Right atrium auricular region (tissue), 2 donors: ENCODE measurements around the gene DENND10. TPM values are rescaled to one million over a fixed set of nuclear protein-coding genes. Genes with fewer than 3 reads are reported as not detected.
"Not testable (repeated sequence)": the region's sequence is repeated elsewhere in the genome, so short reads cannot be mapped to it uniquely, and the experiment has no call there.

ENCODE experiments used
- DNase-seq: peaks from one replicate; pipeline ENCODE4 v3.0.0-alpha.2; 2019; ENCODE audit warnings: low spot score
- H3K27ac ChIP-seq, 2 donors: fragments of 200-600 bp; sonication (generic); 1 replicate in 1 of 2; 2 replicates in 1 of 2; pipeline ENCODE4 v1.5.1; 2016 to 2019
- H3K27me3 ChIP-seq, 2 donors: fragments of 200-600 bp; sonication (generic); one replicate each; pipeline versions ENCODE4 v1.5.1 to v1.6.0; 2017 to 2019
- H3K36me3 ChIP-seq: fragments of 200-600 bp; sonication (generic); one replicate; pipeline ENCODE4 v1.5.1; 2016
- H3K4me1 ChIP-seq, 2 donors: fragments of 200-600 bp; sonication (generic); one replicate each; pipeline versions ENCODE4 v1.5.1 to v1.6.0; 2017 to 2019
- H3K4me3 ChIP-seq, 2 donors: fragments of 200-600 bp; sonication (generic); 1 replicate in 1 of 2; 2 replicates in 1 of 2; pipeline ENCODE4 v1.5.1; 2017 to 2019; ENCODE audit warnings: mild to moderate bottlenecking in 1 of 2, moderate library complexity in 1 of 2
- H3K9me3 ChIP-seq, 2 donors: fragments of 200-600 bp; sonication (generic); one replicate each; pipeline ENCODE4 v1.5.1; 2019
- total RNA-seq, 2 donors: library from RNA; depleted of rRNA; stranded (reverse); fragments of >200 nt; gene quantifications; one replicate each; pipeline ENCODE4 v1.1.0, GENCODE V29; 2016
- TF ChIP-seq, protein P1 (sequence below), 2 donors: fragments of 200-600 bp; sonication (generic); IDR thresholded peaks; one replicate each; pipeline ENCODE4 v1.5.1; 2019; ENCODE audit warnings: antibody characterized with exemption in 2 of 2

Gene DENND10
- total RNA-seq, 2 donors from 2014 or later = 25.9 to 31.4 TPM

DNA sequence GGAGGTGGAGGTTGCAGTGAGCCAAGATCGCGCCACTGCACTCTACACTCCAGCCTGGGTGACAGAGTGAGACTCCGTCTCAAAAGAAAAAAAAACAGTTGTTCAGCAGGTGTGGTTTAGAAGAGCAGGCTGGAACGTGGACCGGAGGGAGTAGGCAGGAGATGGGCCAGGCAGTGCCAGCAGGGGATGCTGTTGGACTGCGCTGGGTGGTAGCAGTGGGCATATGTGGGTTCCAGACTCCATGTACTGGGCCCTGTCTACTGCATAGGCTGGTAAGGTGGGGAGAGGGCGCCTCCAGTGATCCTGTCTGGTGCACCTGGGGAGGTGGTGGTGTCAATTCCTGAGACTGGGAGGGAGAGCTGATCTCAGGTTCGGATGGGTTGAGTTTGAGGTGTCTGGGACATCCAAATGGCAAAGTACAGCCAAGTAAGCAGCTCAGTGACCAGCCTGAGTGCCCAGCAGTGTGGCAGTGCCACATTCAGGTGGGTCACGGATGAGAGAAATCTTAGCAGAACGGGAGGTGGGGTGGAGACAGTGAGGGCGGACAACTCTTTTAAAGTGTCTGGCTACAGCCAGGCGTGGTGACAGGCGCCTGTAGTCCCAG is 35.7 kb downstream of the DENND10 start:
- TF ChIP-seq, protein P1, sequence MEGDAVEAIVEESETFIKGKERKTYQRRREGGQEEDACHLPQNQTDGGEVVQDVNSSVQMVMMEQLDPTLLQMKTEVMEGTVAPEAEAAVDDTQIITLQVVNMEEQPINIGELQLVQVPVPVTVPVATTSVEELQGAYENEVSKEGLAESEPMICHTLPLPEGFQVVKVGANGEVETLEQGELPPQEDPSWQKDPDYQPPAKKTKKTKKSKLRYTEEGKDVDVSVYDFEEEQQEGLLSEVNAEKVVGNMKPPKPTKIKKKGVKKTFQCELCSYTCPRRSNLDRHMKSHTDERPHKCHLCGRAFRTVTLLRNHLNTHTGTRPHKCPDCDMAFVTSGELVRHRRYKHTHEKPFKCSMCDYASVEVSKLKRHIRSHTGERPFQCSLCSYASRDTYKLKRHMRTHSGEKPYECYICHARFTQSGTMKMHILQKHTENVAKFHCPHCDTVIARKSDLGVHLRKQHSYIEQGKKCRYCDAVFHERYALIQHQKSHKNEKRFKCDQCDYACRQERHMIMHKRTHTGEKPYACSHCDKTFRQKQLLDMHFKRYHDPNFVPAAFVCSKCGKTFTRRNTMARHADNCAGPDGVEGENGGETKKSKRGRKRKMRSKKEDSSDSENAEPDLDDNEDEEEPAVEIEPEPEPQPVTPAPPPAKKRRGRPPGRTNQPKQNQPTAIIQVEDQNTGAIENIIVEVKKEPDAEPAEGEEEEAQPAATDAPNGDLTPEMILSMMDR (IDR thresholded peaks at IDR 0.05) = peak in 1 of 2 donors; percentile 57
- Histone ChIP-seq H3K27ac (no peak overlapping the region), H3K36me3 (peaks cover 14% of the 10 kb centered on the region), H3K27me3 (no peaks in the 10 kb centered on the region), H3K9me3 (no peaks in the 10 kb centered on the region), H3K4me3 (no peak overlapping the region), H3K4me1 (no peaks in the 10 kb centered on the region)
- no peak for DNase-seq

DNA sequence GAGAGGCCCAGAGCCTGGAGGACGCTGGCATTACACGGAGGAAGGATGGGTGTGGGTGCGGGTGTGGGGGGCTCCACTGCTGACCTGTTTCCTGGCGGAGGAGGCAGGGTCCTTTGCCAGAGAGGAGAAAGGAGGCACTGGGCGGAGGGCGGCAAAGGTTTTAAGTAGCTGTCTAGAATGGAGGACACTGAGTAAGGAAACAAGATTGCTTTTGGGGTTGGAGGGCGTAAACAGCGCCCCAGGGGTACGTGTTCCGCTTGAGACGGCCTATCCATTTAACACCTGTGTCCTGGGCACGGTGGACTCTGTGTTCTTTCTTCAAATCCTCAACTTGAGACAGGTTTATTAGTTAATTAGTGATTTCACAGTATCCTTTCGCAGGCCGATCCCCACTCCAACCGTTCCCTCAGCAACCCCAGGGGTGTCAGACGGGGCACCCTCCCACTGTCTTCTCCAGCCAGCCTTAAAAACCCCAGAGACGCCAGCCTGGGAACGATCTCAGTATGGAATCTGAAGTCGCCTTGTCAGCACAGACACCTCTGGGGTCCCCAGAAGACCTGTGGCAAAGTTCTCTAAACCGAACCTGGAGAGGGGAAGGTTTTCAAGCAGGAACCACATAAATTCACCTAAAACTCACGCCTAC is 36.8 kb downstream of the DENND10 start:
- no peaks in the 10 kb centered on the region for H3K4me1 ChIP-seq
- no peaks in the 10 kb centered on the region for H3K9me3 ChIP-seq
- no peak for DNase-seq
- no peaks in the 10 kb centered on the region for H3K27me3 ChIP-seq
- H3K4me3 ChIP-seq = no peak overlapping the region
- TF ChIP-seq, protein P1 (IDR thresholded peaks at IDR 0.05) = no peak
- peaks cover 15% of the 10 kb centered on the region for H3K36me3 ChIP-seq
- no peak overlapping the region for H3K27ac ChIP-seq

DNA sequence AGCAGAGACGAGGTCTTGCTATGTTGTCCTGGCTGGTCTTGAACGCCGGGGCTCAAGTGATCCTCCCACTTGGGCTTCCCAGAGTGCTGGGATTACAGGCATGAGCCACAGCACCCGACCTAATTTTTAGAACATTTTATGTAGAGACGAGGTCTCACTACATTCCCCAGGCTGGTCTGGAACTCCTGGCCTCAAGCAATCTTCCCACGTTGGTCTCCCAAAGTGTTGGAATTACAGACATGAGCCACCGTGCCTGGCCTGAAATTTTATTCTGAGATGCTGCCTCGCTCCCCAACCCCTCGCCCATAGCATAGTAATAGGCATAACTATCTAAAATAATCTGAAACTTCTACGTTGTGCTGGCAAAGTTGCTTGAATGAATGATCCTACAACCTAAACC is 39.7 kb downstream of the DENND10 start:
- Histone ChIP-seq H3K4me1 (no peaks in the 10 kb centered on the region), H3K4me3 (no peak overlapping the region), H3K9me3 (no peaks in the 10 kb centered on the region), H3K27ac (no peak overlapping the region), H3K27me3 (no peaks in the 10 kb centered on the region), H3K36me3 (peaks cover 36% of the 10 kb centered on the region)
- TF ChIP-seq, protein P1 (IDR thresholded peaks at IDR 0.05) = no peak
- no peak for DNase-seq

DNA sequence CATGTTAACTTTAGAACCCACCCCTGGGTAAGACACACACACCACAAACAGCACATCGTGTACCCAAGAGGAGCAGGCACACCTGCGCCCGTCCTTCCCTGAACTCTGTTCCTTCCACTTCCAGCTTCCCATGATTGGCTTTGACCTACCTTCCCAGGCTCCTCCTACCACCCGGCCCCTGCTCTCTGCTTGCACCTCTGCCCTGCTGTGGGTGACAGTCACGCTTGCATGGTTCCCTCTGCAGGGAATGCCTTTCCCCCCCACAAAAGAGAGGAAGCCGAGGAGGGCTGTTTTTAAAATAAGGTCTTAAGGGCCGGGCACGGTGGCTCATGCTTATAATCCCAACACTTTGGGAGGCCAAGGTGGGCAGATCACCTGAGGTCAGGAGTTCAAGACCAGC is 45.2 kb downstream of the DENND10 start:
- peaks cover 67% of the 10 kb centered on the region for H3K36me3 ChIP-seq
- TF ChIP-seq, protein P1 (IDR thresholded peaks at IDR 0.05) = no peak
- no peak overlapping the region for H3K4me3 ChIP-seq
- no peak overlapping the region for H3K27ac ChIP-seq
- H3K4me1 ChIP-seq = no peaks in the 10 kb centered on the region
- H3K9me3 ChIP-seq = no peaks in the 10 kb centered on the region
- no peak for DNase-seq
- no peaks in the 10 kb centered on the region for H3K27me3 ChIP-seq

DNA sequence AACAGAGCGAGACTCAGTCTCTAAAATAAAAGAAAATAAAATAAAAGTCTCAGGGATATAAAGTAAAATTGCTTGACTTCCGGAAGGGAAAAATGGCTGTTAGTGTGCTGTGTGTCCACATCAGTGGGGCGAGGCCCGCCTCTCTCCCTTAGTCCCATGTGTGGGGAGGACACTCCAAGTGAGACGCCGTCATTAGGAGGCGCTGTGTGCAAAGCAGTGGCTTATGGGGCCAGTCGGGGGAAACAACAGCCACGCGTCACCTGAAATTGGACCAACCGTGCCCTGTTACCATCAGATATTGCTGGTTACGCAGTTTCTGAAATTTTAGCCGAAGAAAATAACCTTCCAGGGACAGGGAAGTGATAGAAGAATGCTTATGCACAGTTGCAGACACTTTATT is 45.8 kb downstream of the DENND10 start:
- TF ChIP-seq, protein P1 (IDR thresholded peaks at IDR 0.05) = no peak
- H3K27ac ChIP-seq = no peak overlapping the region
- H3K4me1 ChIP-seq = no peaks in the 10 kb centered on the region
- peaks cover 73% of the 10 kb centered on the region for H3K36me3 ChIP-seq
- no peaks in the 10 kb centered on the region for H3K9me3 ChIP-seq
- H3K4me3 ChIP-seq = no peak overlapping the region
- no peak for DNase-seq
- no peaks in the 10 kb centered on the region for H3K27me3 ChIP-seq

DNA sequence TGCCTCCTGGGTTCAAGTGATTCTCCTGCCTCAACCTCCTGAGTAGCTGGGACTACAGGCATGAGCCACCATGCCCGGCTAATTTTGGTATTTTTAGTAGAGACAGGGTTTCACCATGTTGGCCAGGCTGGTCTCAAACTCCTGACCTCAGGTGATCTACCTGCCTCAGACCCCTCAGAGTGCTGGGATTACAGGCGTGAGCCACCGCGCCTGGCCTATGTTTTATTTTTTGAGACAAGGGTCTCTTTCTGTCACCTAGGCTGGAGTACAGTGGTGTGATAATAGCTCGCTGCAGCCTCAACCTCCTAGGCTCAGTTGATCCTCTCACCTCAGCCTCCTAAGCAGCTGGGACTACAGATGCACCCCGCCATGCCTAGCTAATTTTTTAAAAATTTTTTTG is 47.7 kb downstream of the DENND10 start:
- peaks cover 81% of the 10 kb centered on the region for H3K36me3 ChIP-seq

More for the DNA sequence above, 47.7 kb downstream of the DENND10 start:
- H3K27me3 ChIP-seq, H3K4me1 ChIP-seq, H3K4me3 ChIP-seq, DNase-seq, H3K27ac ChIP-seq, H3K9me3 ChIP-seq: not testable (repeated sequence)
